HG03571 (cell line): Measurements from ENCODE around the gene MSH3.

ENCODE experiments used
- ATAC-seq: cut with Tn5 transposase; IDR thresholded peaks from one replicate; pipeline ENCODE4 v1.9.1; 2021; ENCODE audit not compliant: unreplicated experiment

The MSH3 gene

GRCh38 chr5:80654391-80655230 lies at the start of gene MSH3, which contains the start of gene DHFR:
Gene MSH3, plus strand, starts transcription at chr5:80654652. Its CDS starts 76 bp downstream, at chr5:80654728.
Gene DHFR, minus strand, starts transcription at chr5:80654983. Its CDS starts 494 bp downstream, at chr5:80654489.
- peak; percentile 38 for ATAC-seq

- no peak for ATAC-seq
These were observed 47.1 kb upstream of the MSH3 start for GRCh38 chr5:80607343-80607742.

DNA sequence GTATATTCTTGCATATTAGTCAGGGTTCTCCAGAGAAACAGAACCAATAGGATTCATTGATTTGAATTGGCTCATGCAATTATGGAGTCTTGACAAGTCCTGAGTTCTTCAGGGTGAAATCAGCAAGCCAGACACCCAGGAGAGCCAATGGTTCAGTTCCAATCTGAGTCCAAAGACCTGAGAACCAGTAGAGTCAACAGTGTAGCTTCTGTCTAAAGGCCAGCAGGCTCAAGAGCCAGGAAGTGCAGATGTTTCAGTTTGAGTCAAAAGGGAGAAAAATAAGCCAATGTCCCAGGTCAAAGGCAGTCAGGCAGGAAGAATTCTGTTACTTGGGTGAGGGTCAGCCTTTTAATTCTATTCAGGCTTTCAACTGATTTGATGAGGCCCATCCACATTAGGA lies 46.6 kb upstream of the MSH3 start:
- ATAC-seq: peak; percentile 72

- no peak for ATAC-seq
These were observed 45.7 kb upstream of the MSH3 start for GRCh38 chr5:80608731-80609130.

GRCh38 chr5:80609692-80610091 lies 44.8 kb upstream of the MSH3 start:
- ATAC-seq: no peak

GRCh38 chr5:80615266-80615914 lies 39.1 kb upstream of the MSH3 start:
- ATAC-seq: no peak

- no peak for ATAC-seq
These were observed 36.0 kb upstream of the MSH3 start for GRCh38 chr5:80618438-80618837.

DNA sequence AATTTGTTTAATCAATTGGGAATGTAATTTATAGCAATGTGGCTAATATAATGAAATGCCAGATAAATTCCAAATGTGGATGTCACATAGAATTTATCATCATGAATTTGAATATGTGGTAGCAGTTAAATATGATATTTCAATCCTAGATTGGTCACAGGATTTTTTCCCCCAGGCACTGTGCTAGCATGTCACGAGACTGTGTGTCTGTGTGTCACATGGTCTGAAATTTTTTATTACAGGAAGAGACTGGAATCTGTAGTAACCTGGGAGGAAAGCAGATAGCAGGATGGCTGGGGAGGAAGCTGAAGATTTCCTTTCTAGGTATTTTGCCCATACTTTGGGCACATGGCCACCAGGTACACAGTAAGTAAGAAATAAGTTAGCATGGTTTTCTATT lies 35.4 kb upstream of the MSH3 start:
- no peak for ATAC-seq

- no peak for ATAC-seq
These were observed 34.2 kb upstream of the MSH3 start for GRCh38 chr5:80620211-80620610.

DNA sequence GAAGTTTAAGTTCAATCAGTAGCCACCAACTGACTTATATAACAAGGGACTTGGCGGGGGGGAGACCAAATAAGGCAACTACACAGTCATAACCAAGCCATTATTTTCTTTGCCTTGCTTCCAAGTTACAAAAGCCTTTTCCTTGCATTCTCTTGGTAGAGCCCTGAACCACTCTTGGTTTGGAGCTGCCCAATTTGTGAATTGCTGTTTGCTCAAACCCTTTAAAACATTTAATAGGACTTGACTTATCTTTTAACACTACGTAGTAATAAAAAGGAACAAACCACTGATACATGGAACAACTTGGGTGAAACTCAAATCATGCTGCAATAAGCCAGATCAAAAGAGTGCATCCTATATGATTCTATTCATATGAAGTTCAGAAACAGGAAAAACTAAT lies 31.7 kb upstream of the MSH3 start:
- no peak for ATAC-seq

- ATAC-seq: no peak
These were observed 30.5 kb upstream of the MSH3 start for GRCh38 chr5:80623999-80624398.

DNA sequence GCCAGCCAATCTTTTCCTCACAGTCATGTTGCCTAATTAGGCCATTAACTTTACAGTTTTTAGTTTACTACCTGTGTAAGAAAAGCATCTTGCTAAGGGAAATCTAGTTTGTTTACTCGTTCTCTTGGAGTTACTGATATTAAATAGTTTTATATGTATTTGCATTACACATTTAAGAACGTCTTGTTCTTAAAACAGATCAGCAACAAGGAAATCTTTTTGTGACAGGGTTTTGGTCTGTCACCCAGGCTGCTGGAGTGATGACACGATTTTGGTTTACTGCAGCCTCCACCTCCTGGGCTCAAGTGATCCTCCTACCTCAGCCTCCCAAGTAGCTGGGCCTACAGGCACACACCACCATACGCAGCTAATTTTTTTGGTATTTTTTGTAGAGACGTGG lies 29.2 kb upstream of the MSH3 start:
- no peak for ATAC-seq

- no peak for ATAC-seq
These were observed 25.2 kb upstream of the MSH3 start for GRCh38 chr5:80629281-80629680.

DNA sequence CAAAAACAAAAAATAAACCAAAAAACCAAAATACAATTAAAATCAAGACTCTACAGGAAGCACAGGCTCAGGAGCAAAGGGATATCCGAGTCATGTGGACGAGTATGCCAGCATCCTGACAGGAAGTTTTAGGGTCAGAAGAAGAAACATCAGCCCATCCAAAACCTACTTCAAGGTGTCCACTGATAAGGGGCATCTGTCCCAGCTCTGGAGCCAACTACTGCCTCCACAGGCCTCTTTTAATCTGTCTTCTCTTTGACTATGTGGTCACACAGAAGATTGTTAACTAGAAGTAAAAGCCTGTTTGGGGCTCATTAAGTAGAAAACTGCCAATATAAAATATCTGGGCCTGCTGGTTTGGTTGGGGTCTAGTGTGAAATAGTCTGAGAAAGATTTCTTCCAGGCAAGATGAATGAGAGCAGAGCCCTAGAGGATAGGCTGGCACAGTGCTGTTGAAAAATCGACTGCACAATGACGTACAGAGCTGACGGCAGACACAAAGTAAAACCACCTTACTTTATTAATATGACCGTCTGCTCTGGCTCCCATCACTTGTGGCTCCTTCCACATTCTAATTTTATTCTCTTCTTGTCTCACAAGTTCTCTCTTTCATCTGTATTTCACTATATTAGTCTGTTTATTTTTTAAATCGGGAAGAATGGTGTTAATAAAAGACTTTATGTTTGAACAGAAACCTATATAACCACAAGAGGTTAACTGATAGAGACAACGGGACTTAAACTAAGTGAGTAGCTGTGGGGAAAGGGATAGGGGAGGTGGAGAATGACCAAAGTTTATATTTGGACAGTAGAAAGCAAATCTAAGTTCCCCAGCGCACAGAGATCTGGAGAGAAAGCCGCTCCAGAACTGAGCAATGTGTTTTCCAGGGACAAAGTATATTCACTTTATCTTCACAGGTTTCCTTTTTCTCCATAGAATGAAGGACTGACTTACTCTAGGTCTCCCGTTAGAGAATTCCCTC lies 22.9 kb upstream of the MSH3 start:
- ATAC-seq: no peak

DNA sequence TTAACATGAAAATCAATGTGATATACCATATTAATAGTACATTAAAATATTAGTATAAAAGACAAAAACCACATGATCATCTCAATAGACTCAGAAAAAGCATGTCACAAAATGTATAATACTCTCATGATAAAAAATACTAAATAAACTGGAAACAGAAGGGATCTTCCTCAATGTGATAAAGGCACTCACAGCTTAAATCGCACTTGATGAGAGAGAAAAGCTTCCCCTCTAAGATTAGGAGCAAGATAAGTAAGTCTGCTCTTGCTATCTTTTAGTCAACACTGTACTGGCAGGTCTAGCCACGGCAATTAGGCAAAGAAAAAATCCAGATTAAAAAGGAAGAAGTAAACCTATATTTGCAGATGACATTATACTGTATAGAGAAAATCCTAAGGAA lies 21.8 kb upstream of the MSH3 start:
- no peak for ATAC-seq

DNA sequence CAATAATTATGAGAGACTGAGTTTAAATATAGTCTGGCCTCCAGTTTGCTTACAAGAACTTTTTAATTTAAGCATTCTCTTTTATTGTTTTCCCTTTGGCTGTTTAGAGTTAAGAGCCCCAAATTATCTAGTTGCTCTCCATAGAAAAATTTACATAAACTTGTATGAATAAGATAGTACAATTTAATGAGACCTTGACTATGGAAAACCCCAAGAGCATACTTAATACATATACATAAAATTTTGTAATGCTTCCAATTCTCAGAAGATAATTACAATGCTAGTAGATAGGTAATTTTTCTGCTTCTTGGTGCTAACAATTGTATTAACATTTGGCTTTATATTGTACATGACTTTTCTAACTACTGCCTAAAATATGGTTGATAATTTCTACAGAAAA lies 20.3 kb upstream of the MSH3 start:
- no peak for ATAC-seq

GRCh38 chr5:80641353-80641752 lies 13.1 kb upstream of the MSH3 start:
- no peak for ATAC-seq

GRCh38 chr5:80644900-80645299 lies 9.6 kb upstream of the MSH3 start:
- no peak for ATAC-seq

DNA sequence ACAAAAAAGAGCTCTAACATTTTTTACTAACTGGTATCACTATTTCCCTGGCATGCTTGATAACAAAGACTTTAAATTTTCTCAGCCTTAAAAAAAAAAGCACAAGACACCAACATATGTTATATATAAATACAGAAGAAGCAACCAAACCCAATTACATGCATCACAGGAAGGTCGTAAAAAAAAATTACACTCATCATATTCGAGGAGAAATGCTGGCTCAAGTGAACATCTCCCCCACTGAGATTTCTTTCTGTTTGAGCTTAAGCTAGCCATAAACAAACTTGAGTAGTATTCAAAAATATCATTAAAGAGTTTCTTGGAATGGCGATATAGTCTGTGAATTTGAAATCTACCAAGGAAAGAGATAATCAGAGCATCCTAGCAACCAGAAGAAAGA lies 7.5 kb upstream of the MSH3 start:
- ATAC-seq: no peak

GRCh38 chr5:80653502-80653901 lies 950 bp upstream of the MSH3 start:
- ATAC-seq: no peak

GRCh38 chr5:80654054-80654390 lies 430 bp upstream of the MSH3 start:
- no peak for ATAC-seq
